ENCODE measurements around the gene SERGEF.
"Not testable (repeated sequence)": the region's sequence is repeated elsewhere in the genome, so short reads cannot be mapped to it uniquely, and the experiment has no call there.

SERGEF gene

DNA sequence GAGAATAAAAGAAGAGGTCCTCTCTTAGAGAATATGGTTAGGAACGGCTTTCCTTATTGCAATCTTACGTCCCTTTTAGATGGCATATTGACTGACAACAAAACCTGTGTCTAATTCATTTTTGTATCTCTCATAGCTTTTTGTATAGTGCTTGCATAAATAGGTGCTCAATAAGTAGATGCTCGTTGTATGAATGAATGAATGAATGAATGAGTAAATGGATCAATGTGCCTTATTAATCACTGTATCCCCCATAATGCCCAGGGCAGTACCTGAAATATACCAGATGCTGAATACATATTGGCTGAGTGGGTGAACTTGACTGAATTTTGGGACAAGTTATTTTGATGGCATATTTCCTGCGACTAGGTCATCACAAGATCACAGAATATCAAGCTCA is 97.9 kb downstream of the SERGEF start:
- DNase-seq (ENCODE audit: low read depth in 1 of 2, low spot score in 1 of 2) = no peak

DNA sequence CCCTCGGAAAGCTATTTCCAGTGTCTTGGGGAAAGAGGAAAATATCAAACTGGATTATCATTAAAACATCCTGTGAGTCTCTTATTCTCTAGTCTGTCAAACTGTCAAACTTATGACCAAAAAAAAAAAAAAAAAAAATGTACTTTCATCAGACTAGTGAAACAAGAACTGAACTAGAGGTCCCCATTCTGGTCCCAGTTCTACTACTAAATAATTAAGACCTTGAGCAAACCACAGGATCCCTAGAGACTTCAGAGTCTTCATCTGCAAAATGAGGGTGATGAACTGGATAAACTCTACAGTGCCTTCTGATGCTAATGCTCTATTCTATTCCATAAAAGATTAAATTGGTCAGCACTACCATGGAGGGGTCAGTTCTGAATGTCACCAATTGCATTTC is 105.8 kb downstream of the SERGEF start:
- no peak for DNase-seq (ENCODE audit: low read depth in 1 of 2, low spot score in 1 of 2)

GRCh38 chr11:17906436-17906835 is 106.4 kb downstream of the SERGEF start:
- DNase-seq (ENCODE audit: low read depth in 1 of 2, low spot score in 1 of 2) = no peak

DNA sequence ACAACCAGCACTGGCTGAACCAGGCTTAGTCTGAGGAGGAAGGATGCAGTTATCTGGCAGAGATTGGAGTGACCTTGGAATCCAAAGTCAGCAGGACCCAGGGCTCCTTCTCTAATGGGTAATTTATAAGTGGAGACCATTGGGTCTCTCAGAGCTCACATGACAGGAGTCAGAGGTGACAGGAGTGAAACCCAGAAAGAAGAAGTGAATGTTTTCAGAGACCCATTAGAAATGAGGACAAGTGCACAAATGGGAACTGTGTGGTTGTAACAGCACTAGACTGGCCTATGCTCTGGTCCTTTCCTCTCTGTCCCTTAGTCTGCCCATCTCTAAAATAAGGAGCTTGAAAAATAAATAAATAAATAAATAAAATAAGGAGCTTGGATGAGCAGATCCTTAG is 107.4 kb downstream of the SERGEF start:
- no peak for DNase-seq (ENCODE audit: low read depth in 1 of 2, low spot score in 1 of 2)

DNA sequence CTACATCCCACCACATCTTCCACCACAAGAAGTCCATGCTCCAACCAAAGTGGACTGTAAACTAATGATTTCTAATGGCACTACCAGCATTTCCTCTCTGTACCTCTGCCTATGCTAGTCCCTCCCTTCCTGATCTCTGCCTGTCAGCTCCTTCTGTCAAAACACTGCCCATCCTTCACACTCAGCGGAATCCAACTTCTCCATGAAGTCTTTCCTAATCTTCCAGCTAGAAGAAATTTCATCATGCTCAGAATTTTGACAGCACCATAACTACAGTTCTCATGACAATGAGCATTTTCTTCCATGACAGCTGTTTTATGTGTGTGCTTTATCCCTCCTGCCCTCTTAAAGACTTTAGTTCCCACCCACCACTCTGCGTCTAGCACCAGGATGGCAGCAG is 111.4 kb downstream of the SERGEF start:
- DNase-seq (ENCODE audit: low read depth in 1 of 2, low spot score in 1 of 2) = no peak

GRCh38 chr11:17898782-17899181 is 114.1 kb downstream of the SERGEF start:
- no peak for DNase-seq (ENCODE audit: low read depth in 1 of 2, low spot score in 1 of 2)

- no peak for DNase-seq (ENCODE audit: low read depth in 1 of 2, low spot score in 1 of 2)
Measured at GRCh38 chr11:17898071-17898470, 114.8 kb downstream of the SERGEF start.

DNA sequence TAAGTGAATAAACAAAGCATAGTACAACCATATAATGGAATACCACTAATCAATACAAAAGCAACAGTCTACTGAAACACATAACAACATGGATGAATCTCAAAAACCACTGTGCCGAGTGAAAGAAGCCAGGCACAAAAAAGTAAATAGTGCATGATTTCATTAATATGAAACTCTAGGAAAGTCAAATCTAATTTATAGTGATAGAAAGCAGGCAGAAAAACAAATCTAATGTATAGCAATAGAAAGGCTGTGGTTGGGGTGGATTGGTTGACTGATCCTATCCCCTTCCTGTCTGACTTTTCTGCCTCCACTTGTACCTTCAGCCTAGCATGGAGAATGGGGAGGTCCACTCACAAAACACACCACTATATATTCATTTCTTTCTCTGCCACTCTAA is 115.4 kb downstream of the SERGEF start:
- DNase-seq (ENCODE audit: low read depth in 1 of 2, low spot score in 1 of 2) = no peak

DNA sequence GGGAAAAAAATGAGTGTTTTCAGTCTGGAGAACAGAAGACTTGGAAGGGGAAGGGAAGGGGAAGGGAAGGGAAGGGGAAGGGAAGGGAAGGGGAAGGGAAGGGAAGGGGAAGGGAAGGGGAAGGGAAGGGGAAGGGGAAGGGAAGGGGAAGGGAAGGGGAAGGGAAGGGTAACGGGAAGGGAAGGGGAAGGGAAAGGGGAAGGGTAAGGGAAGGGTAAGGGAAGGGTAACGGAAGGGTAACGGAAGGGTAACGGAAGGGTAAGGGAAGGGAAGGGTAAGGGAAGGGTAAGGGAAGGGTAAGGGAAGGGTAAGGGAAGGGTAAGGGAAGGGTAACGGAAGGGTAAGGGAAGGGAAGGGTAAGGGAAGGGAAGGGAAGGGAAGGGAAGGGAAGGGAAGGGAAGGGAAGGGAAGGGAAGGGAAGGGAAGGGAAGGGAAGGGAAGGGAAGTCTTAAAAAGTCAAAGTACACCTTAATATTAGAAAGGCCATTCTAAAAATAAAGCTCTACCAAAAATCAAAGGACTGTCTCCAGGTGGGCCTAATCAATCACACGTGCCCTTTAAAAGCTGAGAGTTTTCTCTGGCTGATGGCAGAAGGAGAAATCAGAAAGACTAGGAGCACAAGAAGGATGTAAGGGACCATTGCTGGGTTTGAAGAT is 116.2 kb downstream of the SERGEF start:
- not testable (repeated sequence) for DNase-seq (ENCODE audit: low read depth in 1 of 2, low spot score in 1 of 2)

- DNase-seq (ENCODE audit: low read depth in 1 of 2, low spot score in 1 of 2) = no peak
Measured at GRCh38 chr11:17894929-17895658, 117.8 kb downstream of the SERGEF start.

DNA sequence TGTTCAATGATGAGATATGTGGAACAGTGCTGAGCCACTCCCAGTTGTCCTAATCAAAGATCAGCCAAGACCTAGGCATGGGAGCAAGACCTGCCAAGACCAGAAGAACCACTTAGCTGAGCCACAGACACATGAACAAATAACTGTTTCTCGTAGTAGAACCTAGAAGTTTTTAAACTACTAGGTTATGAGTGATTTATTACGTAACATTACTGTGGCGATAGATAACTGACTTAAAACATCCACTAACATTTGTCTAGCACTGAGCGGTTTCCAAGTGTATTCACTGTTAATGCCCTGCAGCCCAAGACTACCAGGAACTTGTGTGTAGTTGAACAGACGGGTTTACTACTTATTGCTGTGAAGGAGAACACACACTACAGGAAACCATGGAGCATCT is 120.4 kb downstream of the SERGEF start:
- DNase-seq (ENCODE audit: low read depth in 1 of 2, low spot score in 1 of 2) = no peak

DNA sequence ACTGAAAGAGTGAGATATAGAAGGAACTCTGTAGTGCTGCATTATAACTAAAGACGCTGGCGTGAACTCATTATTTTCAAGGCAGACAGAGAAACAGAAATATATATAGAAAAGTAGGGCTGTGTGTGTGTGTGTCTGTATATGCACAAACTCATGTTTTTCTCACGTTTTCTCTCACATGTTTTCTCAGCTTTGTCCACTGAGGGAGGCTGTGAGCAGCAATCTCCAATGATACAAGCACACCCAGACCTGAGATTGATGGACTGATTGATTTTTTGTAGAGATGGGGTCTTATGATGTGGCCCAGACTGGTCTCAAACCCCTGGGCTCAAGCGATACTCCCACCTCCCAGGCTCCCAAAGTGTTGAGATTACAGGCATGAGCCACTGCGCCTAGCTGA is 122.5 kb downstream of the SERGEF start:
- no peak for DNase-seq (ENCODE audit: low read depth in 1 of 2, low spot score in 1 of 2)

GRCh38 chr11:17887779-17888178 is 125.1 kb downstream of the SERGEF start:
- no peak for DNase-seq (ENCODE audit: low read depth in 1 of 2, low spot score in 1 of 2)

GRCh38 chr11:17883946-17884345 is 128.9 kb downstream of the SERGEF start:
- DNase-seq (ENCODE audit: low read depth in 1 of 2, low spot score in 1 of 2) = no peak

DNA sequence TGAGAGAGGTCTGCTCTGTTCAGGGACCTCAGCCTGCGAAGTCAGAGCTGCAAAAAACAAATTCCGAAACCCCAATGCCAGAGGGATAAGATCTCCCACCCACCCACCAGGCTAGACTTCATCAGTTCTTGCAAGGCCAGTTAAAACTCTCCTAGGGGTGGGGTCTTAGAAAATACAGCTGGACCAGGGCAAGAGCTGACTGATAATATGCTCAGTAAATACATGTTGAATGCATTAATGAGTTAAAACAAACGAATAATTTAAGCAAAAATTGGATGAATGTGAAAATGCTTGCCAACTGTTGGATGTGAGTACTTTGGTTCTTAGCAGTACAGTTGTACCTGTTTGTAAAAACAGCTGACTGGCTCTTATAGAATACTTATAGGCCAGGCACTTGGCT is 129.8 kb downstream of the SERGEF start:
- DNase-seq (ENCODE audit: low read depth in 1 of 2, low spot score in 1 of 2) = no peak

GRCh38 chr11:17878743-17879142 is 134.1 kb downstream of the SERGEF start:
- DNase-seq (ENCODE audit: low read depth in 1 of 2, low spot score in 1 of 2) = no peak

- no peak for DNase-seq (ENCODE audit: low read depth in 1 of 2, low spot score in 1 of 2)
Measured at GRCh38 chr11:17877886-17878285, 135.0 kb downstream of the SERGEF start.

DNA sequence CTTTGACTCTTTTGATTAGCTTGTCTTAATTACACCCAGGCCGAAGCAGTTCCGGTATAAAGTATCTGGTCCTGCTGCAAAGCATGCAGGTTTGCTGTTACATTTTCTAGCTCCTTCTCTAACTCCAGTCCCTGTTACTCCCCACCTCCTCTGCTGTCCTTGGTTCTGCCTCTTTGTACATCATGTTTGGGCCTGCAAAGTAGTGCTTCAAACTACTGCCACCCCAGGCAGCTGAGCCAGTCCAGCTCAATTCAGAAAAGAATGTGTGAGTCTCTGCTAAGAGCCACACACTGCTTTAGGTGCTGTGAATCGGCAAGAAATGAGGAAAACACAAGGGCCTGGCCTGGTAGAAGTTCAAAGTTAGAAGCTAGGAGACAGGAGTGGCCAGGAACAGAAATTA is 136.0 kb downstream of the SERGEF start:
- DNase-seq (ENCODE audit: low read depth in 1 of 2, low spot score in 1 of 2) = no peak

- DNase-seq (ENCODE audit: low read depth in 1 of 2, low spot score in 1 of 2) = no peak
Measured at GRCh38 chr11:17875891-17876290, 137.0 kb downstream of the SERGEF start.

GRCh38 chr11:17873586-17873985 is 139.3 kb downstream of the SERGEF start:
- DNase-seq (ENCODE audit: low read depth in 1 of 2, low spot score in 1 of 2) = no peak

GRCh38 chr11:17868398-17868797 is 144.4 kb downstream of the SERGEF start:
- DNase-seq (ENCODE audit: low read depth in 1 of 2, low spot score in 1 of 2) = not testable (repeated sequence)

- DNase-seq (ENCODE audit: low read depth in 1 of 2, low spot score in 1 of 2) = no peak
Measured at GRCh38 chr11:17867341-17867740, 145.5 kb downstream of the SERGEF start.
